CD4-positive, alpha-beta T cell treated with Interleukin-2 at 100 ng/mL for 4 hours (primary cell): ENCODE measurements around the gene UBR4.

Experiments
- DNase-seq: peaks from one replicate; pipeline ENCODE4 v3.0.0-alpha.2; 2020; ENCODE audit warnings: low spot score

UBR4 gene

GRCh38 chr1:19138958-19139581 is 71.0 kb downstream of the UBR4 start:
- DNase-seq = no peak

- no peak for DNase-seq
These were observed 71.7 kb downstream of the UBR4 start for GRCh38 chr1:19138331-19138730.

- DNase-seq = no peak
These were observed 72.9 kb downstream of the UBR4 start for GRCh38 chr1:19137158-19137557.

- DNase-seq = no peak
These were observed 76.7 kb downstream of the UBR4 start for GRCh38 chr1:19133360-19133759.

GRCh38 chr1:19130468-19130867 is 79.6 kb downstream of the UBR4 start:
- no peak for DNase-seq

- no peak for DNase-seq
These were observed 81.0 kb downstream of the UBR4 start for GRCh38 chr1:19128968-19129514.

GRCh38 chr1:19124273-19124672 is 85.8 kb downstream of the UBR4 start:
- DNase-seq = no peak

- peak; percentile 39 for DNase-seq
These were observed 86.2 kb downstream of the UBR4 start for GRCh38 chr1:19123837-19124236.

- DNase-seq = no peak
These were observed 87.4 kb downstream of the UBR4 start for GRCh38 chr1:19122668-19123067.

GRCh38 chr1:19121192-19121591 is 88.9 kb downstream of the UBR4 start:
- no peak for DNase-seq

- no peak for DNase-seq
These were observed 90.0 kb downstream of the UBR4 start for GRCh38 chr1:19120070-19120469.

- no peak for DNase-seq
These were observed 94.8 kb downstream of the UBR4 start for GRCh38 chr1:19115082-19115808.

- peak; percentile 22 for DNase-seq
These were observed 96.4 kb downstream of the UBR4 start for GRCh38 chr1:19113697-19114092.

- DNase-seq = no peak
These were observed 97.0 kb downstream of the UBR4 start for GRCh38 chr1:19112891-19113696.

- DNase-seq = no peak
These were observed 99.7 kb downstream of the UBR4 start for GRCh38 chr1:19110257-19110927.

- no peak for DNase-seq
These were observed 100.5 kb downstream of the UBR4 start for GRCh38 chr1:19109545-19109944.

- no peak for DNase-seq
These were observed 108.8 kb downstream of the UBR4 start for GRCh38 chr1:19101244-19101643.

GRCh38 chr1:19100028-19100427 is 110.0 kb downstream of the UBR4 start:
- DNase-seq = no peak

- no peak for DNase-seq
These were observed 113.1 kb downstream of the UBR4 start for GRCh38 chr1:19096990-19097389.

- no peak for DNase-seq
These were observed 113.8 kb downstream of the UBR4 start for GRCh38 chr1:19096036-19096833.

- DNase-seq = no peak
These were observed 118.7 kb downstream of the UBR4 start for GRCh38 chr1:19091196-19091953.
